K562 (cell line): ENCODE data around the gene CCL19. TPM values are rescaled to one million over a fixed set of nuclear protein-coding genes. Genes with fewer than 3 reads are reported as not detected.

Source experiments
- CBX5 ChIP-seq: IDR thresholded peaks from 2 replicates; pipeline ENCODE4 v1.6.1; 2014; ENCODE audit warnings: low read depth, borderline replicate concordance
- FUS ChIP-seq: fragments of 200-400 bp; formaldehyde crosslinking; optimal IDR thresholded peaks from 2 replicates; pipeline ENCODE3; 2017; ENCODE audit warnings: low read depth, low read length
- HDAC1 ChIP-seq, 2 experiments: fragments of 450-650 bp; IDR thresholded peaks; 2 replicates each; pipeline ENCODE4 v1.6.1; 2016 to 2017; ENCODE audit warnings: inconsistent platforms in 1 of 2, mild to moderate bottlenecking in 1 of 2, moderate library complexity in 1 of 2
- MCM7 ChIP-seq, 2 experiments: fragments of 450-650 bp; IDR thresholded peaks; 2 replicates each; pipeline ENCODE4 v1.6.1; 2016 to 2018
- MXI1 ChIP-seq: IDR thresholded peaks from 2 replicates; pipeline ENCODE4 v1.6.1; 2011; ENCODE audit warnings: low read depth, mild to moderate bottlenecking, improper control_type of control experiment, low read length
- MYC ChIP-seq, 2 experiments: fragments of 250-450 bp in 1 of 2; sonication (Bioruptor Pico) in 1 of 2; IDR thresholded peaks; 2 replicates each; pipeline versions ENCODE4 v1.5.1 to v1.6.1; 2012 to 2021; ENCODE audit warnings: low read depth in 2 of 2, borderline replicate concordance in 1 of 2, improper control_type of control experiment in 1 of 2, low read length in 1 of 2, mild to moderate bottlenecking in 1 of 2, moderate library complexity in 1 of 2
- NFIX ChIP-seq: fragments of 250-450 bp; sonication (Bioruptor Pico); IDR thresholded peaks from 2 replicates; pipeline ENCODE4 v1.4.0; 2020; ENCODE audit warnings: low read depth, mild to moderate bottlenecking, moderate library complexity
- PTBP1 ChIP-seq: fragments of 200-400 bp; formaldehyde crosslinking; IDR thresholded peaks from 2 replicates; pipeline ENCODE4 v1.6.1; 2017; ENCODE audit warnings: low read depth, low read length
- SMAD2 ChIP-seq: fragments of 150-350 bp; IDR thresholded peaks from 2 replicates; pipeline ENCODE4 v1.6.1; 2014; ENCODE audit warnings: low read depth, mild to moderate bottlenecking, low read length
- SMC3 ChIP-seq: conservative IDR thresholded peaks from 2 replicates; pipeline ENCODE4 v1.6.1; 2011; ENCODE audit warnings: low read depth, low read length, improper control_type of control experiment; ENCODE audit not compliant: insufficient read depth
- SP1 ChIP-seq: sonication (generic); formaldehyde crosslinking; IDR thresholded peaks from 2 replicates; pipeline ENCODE4 v1.8.1; 2022; ENCODE audit warnings: mild to moderate bottlenecking, missing genetic modification reagents
- ZFP1 ChIP-seq: fragments of 450-650 bp; formaldehyde crosslinking; IDR thresholded peaks from 2 replicates; pipeline ENCODE4 v1.4.0; 2020; ENCODE audit warnings: mild to moderate bottlenecking, mixed read lengths
- ZNF384 ChIP-seq: IDR thresholded peaks from 2 replicates; pipeline ENCODE4 v1.6.1; 2012; ENCODE audit warnings: low read depth, low read length, improper control_type of control experiment
- ZNF408 ChIP-seq: fragments of 250-450 bp; sonication (Bioruptor Pico); IDR thresholded peaks from 2 replicates; pipeline ENCODE4 v1.4.0; 2020; ENCODE audit warnings: low read depth, mild to moderate bottlenecking, moderate library complexity
- ZNF561 ChIP-seq: fragments of 450-650 bp; formaldehyde crosslinking; conservative IDR thresholded peaks from 2 replicates; pipeline ENCODE4 v1.4.0; 2020; ENCODE audit warnings: mild to moderate bottlenecking, moderate library complexity
- ZNF586 ChIP-seq: fragments of 450-650 bp; formaldehyde crosslinking; conservative IDR thresholded peaks from 2 replicates; pipeline ENCODE4 v1.4.0; 2020; ENCODE audit warnings: mild to moderate bottlenecking, moderate library complexity
- ZNF76 ChIP-seq: fragments of 250-450 bp; sonication (Bioruptor Pico); IDR thresholded peaks from 2 replicates; pipeline ENCODE4 v1.4.0; 2020; ENCODE audit warnings: mild to moderate bottlenecking, moderate library complexity, borderline replicate concordance
- polyA plus RNA-seq, 8 experiments: library from polyadenylated mRNA; depleted of rRNA in 4 of 8; stranded (reverse) in 5 of 8; unstranded in 3 of 8; fragments of >200 nt; fragmentation: Nextera tagmentation in 2 of 8; fragmentation: Illumina TruSeq in 1 of 8; extraction: Ambion mirVana in 2 of 8; extraction: Trizol in 1 of 8; gene quantifications; 2 replicates each; pipeline versions ENCODE4 v1.2.1 to v1.2.3, GENCODE V29; 2011 to 2014; ENCODE audit warnings: inconsistent platforms in 1 of 8, missing spikeins in 1 of 8
- total RNA-seq, 7 experiments: library from RNA; depleted of rRNA in 6 of 7; stranded (reverse); fragments of >200 nt in 6 of 7; fragmentation: Illumina TruSeq in 2 of 7; extraction: Trizol in 2 of 7; gene quantifications; 2 replicates each; pipeline versions ENCODE4 v1.2.1 to v1.2.3, GENCODE V29; 2011 to 2021; ENCODE audit warnings: low replicate concordance in 1 of 7
- TF ChIP-seq, protein P1 (sequence below): IDR thresholded peaks from 3 replicates; pipeline ENCODE4 v1.6.1; 2011; ENCODE audit warnings: borderline replicate concordance, mild to moderate bottlenecking; ENCODE audit not compliant: insufficient read length, insufficient read depth
- TF ChIP-seq, protein P2 (sequence below): sonication (generic); formaldehyde crosslinking; IDR thresholded peaks from 2 replicates; pipeline ENCODE4 v1.8.0; 2022; ENCODE audit warnings: mild to moderate bottlenecking, missing genetic modification reagents
- TF ChIP-seq, protein P3 (sequence below): fragments of 450-650 bp; IDR thresholded peaks from 2 replicates; pipeline ENCODE4 v1.6.1; 2016; ENCODE audit warnings: mild to moderate bottlenecking
- TF ChIP-seq, protein P4 (sequence below), 2 experiments: IDR thresholded peaks; 2 replicates each; pipeline ENCODE4 v1.6.1; 2011; ENCODE audit warnings: borderline replicate concordance in 1 of 2, control low read depth in 1 of 2, low read depth in 1 of 2, low read length in 1 of 2, mild to moderate bottlenecking in 1 of 2, mixed read lengths in 1 of 2, moderate library complexity in 1 of 2; ENCODE audit not compliant: insufficient read depth in 1 of 2, insufficient read length in 1 of 2, poor library complexity in 1 of 2, severe bottlenecking in 1 of 2; ENCODE audit errors: extremely low read depth in 1 of 2

The CCL19 gene
- total and polyA plus RNA-seq, 9 of the 15 experiments (the other 6 are each of a cell fraction or from before 2014, with no cell fraction given) = not detected

DNA sequence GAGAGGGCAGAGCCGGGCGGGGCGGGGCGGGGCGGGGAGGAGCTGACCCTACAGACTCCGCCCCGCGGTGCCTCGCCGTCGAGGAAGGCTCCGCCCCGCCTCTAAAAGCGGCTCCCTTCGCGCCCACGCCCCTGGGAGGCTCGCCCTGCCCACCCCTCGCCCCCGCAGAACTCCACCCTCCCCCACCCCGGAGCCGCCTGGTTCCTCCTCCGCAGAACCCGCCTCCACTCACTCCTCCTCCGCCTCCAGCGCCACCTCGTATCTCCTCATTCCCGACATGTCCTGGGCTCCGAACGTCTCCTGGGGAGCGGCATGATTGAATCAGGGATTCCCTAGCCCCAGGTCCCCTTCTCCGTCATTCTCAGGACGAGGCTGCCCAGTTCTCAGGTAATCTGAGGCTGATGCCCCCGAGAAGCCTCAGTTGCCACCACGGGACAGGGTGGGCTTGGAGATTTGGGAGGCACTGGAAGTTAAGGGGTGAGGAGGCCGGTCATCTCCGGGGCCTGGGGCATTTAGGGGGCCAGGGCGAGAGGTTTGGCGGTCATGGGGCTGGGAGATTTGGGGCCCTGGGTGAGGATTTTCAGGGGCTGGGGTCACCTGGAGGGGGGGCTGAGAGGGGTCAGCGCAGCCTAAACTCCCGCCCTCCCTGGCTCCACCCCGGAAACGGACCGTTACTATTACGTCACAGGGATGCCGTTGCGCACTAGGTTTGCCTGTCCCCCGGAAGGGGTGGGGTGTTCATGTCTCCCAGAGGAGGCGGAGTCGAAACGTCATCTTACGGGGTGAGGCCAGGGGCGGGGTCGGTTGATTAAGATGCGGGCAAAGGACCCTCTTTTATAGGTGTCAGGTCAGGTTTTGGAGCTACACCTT is 25.5 kb downstream of the CCL19 start (continued):
- TF ChIP-seq, protein P1, sequence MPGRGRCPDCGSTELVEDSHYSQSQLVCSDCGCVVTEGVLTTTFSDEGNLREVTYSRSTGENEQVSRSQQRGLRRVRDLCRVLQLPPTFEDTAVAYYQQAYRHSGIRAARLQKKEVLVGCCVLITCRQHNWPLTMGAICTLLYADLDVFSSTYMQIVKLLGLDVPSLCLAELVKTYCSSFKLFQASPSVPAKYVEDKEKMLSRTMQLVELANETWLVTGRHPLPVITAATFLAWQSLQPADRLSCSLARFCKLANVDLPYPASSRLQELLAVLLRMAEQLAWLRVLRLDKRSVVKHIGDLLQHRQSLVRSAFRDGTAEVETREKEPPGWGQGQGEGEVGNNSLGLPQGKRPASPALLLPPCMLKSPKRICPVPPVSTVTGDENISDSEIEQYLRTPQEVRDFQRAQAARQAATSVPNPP = no peak
- TF ChIP-seq ZNF384 (no peak), HDAC1 (IDR thresholded peaks at IDR 0.05) (peak in 1 of 2 experiments; percentile 80; a peak in 2 of 4 replicates), MYC (IDR thresholded peaks at IDR 0.05; ENCODE audit: low read depth, low read length) (no peak; the same call in none of the 2 replicates), MYC (CRISPR knock-in tag; IDR thresholded peaks at IDR 0.05; ENCODE audit: borderline replicate concordance, low read depth) (no peak), NFIX (CRISPR knock-in tag) (no peak), FUS (no peak), ZNF408 (no peak), ZNF76 (CRISPR knock-in tag) (no peak), ZFP1 (CRISPR knock-in tag) (no peak), SP1 (CRISPR knock-in tag) (peak; percentile 72), ZNF586 (CRISPR knock-in tag) (no peak), MXI1 (peak; percentile 16; the same call in 1 of the 2 replicates), SMAD2 (no peak), PTBP1 (no peak), MCM7 (IDR thresholded peaks at IDR 0.05) (no peak), ZNF561 (CRISPR knock-in tag) (no peak), SMC3 (no peak), CBX5 (no peak)
- TF ChIP-seq, protein P2, sequence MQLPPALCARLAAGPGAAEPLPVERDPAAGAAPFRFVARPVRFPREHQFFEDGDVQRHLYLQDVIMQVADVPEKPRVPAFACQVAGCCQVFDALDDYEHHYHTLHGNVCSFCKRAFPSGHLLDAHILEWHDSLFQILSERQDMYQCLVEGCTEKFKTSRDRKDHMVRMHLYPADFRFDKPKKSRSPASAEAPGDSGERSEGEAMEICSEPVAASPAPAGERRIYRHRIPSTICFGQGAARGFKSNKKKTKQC (CRISPR knock-in tag) = peak; percentile 28; the same call in 1 of the 2 replicates
- TF ChIP-seq, protein P3, sequence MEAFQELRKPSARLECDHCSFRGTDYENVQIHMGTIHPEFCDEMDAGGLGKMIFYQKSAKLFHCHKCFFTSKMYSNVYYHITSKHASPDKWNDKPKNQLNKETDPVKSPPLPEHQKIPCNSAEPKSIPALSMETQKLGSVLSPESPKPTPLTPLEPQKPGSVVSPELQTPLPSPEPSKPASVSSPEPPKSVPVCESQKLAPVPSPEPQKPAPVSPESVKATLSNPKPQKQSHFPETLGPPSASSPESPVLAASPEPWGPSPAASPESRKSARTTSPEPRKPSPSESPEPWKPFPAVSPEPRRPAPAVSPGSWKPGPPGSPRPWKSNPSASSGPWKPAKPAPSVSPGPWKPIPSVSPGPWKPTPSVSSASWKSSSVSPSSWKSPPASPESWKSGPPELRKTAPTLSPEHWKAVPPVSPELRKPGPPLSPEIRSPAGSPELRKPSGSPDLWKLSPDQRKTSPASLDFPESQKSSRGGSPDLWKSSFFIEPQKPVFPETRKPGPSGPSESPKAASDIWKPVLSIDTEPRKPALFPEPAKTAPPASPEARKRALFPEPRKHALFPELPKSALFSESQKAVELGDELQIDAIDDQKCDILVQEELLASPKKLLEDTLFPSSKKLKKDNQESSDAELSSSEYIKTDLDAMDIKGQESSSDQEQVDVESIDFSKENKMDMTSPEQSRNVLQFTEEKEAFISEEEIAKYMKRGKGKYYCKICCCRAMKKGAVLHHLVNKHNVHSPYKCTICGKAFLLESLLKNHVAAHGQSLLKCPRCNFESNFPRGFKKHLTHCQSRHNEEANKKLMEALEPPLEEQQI = no peak
- TF ChIP-seq, protein P4, sequence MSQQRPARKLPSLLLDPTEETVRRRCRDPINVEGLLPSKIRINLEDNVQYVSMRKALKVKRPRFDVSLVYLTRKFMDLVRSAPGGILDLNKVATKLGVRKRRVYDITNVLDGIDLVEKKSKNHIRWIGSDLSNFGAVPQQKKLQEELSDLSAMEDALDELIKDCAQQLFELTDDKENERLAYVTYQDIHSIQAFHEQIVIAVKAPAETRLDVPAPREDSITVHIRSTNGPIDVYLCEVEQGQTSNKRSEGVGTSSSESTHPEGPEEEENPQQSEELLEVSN (IDR thresholded peaks at IDR 0.05; ENCODE audit: borderline replicate concordance in 1 of 2, extremely low read depth in 1 of 2, insufficient read depth in 1 of 2, insufficient read length in 1 of 2, low read depth in 1 of 2, low read length in 1 of 2, poor library complexity in 1 of 2, severe bottlenecking in 1 of 2) = peak in 1 of 2 experiments; percentile 42
